K562 (cell line): Measurements from ENCODE around the gene DDAH2. TPM values are rescaled to one million over a fixed set of nuclear protein-coding genes. Genes with fewer than 3 reads are reported as not detected.

Experiments used
- ARID2 ChIP-seq: fragments of 450-650 bp; IDR thresholded peaks from 2 replicates; pipeline ENCODE4 v1.6.1; 2017; ENCODE audit warnings: antibody characterized with exemption, mild to moderate bottlenecking
- CC2D1A ChIP-seq: fragments of 450-650 bp; IDR thresholded peaks from 2 replicates; pipeline ENCODE4 v1.6.1; 2017; ENCODE audit warnings: mild to moderate bottlenecking
- PRMT5 ChIP-seq: sonication (generic); formaldehyde crosslinking; IDR thresholded peaks from 2 replicates; pipeline ENCODE4 v1.5.0; 2020; ENCODE audit warnings: missing genetic modification reagents
- PTBP1 ChIP-seq: fragments of 200-400 bp; formaldehyde crosslinking; IDR thresholded peaks from 2 replicates; pipeline ENCODE4 v1.6.1; 2017; ENCODE audit warnings: low read depth, low read length
- TRIM28 ChIP-seq: fragments of 450-650 bp; IDR thresholded peaks from 2 replicates; pipeline ENCODE4 v1.6.1; 2017
- polyA plus RNA-seq, 8 experiments: library from polyadenylated mRNA; depleted of rRNA in 4 of 8; stranded (reverse) in 5 of 8; unstranded in 3 of 8; fragments of >200 nt; fragmentation: Nextera tagmentation in 2 of 8; fragmentation: Illumina TruSeq in 1 of 8; extraction: Ambion mirVana in 2 of 8; extraction: Trizol in 1 of 8; gene quantifications; 2 replicates each; pipeline versions ENCODE4 v1.2.1 to v1.2.3, GENCODE V29; 2011 to 2014; ENCODE audit warnings: inconsistent platforms in 1 of 8, missing spikeins in 1 of 8
- total RNA-seq, 7 experiments: library from RNA; depleted of rRNA in 6 of 7; stranded (reverse); fragments of >200 nt in 6 of 7; fragmentation: Illumina TruSeq in 2 of 7; extraction: Trizol in 2 of 7; gene quantifications; 2 replicates each; pipeline versions ENCODE4 v1.2.1 to v1.2.3, GENCODE V29; 2011 to 2021; ENCODE audit warnings: low replicate concordance in 1 of 7
- TF ChIP-seq, protein P1 (sequence below), 2 experiments: fragments of 450-650 bp; formaldehyde crosslinking in 1 of 2; IDR thresholded peaks; 2 replicates each; pipeline versions ENCODE4 v1.4.0 to v1.6.1; 2014 to 2020; ENCODE audit warnings: mild to moderate bottlenecking in 2 of 2, borderline replicate concordance in 1 of 2, low read depth in 1 of 2
- TF ChIP-seq, protein P2 (sequence below), 2 experiments: fragments of 200-800 bp in 1 of 2; sonication (Bioruptor generic) in 1 of 2; sonication (generic) in 1 of 2; formaldehyde crosslinking in 1 of 2; IDR thresholded peaks in 1 of 2; conservative IDR thresholded peaks in 1 of 2; 2 replicates each; pipeline versions ENCODE4 v1.5.0 to v1.6.1; 2016 to 2020; ENCODE audit warnings: missing compliant biosample characterization in 1 of 2, missing genetic modification characterization in 1 of 2, missing genetic modification reagents in 1 of 2
- TF ChIP-seq, protein P3 (sequence below), 2 experiments: IDR thresholded peaks; 2 replicates each; pipeline ENCODE4 v1.6.1; 2012; ENCODE audit warnings: improper control_type of control experiment in 2 of 2, low read depth in 2 of 2, low read length in 2 of 2, borderline replicate concordance in 1 of 2
- TF ChIP-seq, protein P4 (sequence below): sonication (generic); formaldehyde crosslinking; IDR thresholded peaks from 2 replicates; pipeline ENCODE4 v1.8.0; 2022; ENCODE audit warnings: mild to moderate bottlenecking, missing genetic modification reagents

DDAH2 gene
- total and polyA plus RNA-seq, 9 of the 15 experiments (the other 6 are each of a cell fraction or from before 2014, with no cell fraction given), result 1.8 to 45.4 (median 21.4) TPM

DNA sequence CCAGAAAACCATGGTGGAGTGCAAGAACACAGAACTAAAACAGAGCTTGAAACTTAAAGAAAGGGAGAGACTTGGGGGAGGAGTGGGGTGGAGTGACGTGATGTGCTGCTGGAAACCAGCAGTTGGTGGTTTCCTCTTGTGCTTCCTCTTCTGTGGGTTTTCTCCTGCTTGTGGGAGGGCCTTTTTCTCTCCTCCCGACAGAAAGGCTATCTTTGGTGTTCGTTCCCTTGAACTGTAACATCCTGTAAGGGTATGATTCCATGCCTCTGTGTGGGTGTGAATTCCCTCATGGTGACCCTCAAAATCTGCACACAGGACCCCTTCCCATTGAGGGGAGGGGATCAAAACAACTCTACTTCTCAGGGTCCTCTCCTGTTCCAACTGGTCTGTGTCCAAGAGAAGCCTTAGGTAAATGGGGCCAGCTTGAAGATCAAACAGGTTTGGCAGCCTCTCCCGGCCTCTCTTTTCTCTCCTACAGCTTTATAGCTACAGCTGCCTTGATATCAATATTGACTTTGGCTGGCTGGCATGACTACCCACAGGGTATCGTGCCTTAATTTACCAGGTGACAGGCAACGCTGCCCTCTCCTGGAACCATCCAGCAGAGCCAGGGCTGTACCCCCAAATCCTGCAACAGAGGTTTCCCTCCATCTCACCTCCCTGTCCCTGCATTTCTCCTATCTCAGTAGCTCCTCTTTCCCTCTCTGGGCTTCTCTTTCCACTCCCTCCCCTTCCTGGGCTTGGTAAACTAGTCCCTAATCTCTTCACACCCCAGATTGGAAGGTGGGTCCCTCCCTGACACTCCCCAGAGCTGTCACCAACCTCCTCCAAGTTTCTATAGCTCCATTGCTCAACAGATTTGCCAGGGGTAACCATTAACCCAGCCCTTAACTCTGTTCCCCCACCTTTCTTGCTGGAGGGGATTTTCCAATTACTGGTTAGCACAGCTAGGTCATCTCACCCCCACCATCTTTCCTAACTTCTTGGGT lies 9.2 kb upstream of the DDAH2 start (continued):
- TF ChIP-seq, protein P1, sequence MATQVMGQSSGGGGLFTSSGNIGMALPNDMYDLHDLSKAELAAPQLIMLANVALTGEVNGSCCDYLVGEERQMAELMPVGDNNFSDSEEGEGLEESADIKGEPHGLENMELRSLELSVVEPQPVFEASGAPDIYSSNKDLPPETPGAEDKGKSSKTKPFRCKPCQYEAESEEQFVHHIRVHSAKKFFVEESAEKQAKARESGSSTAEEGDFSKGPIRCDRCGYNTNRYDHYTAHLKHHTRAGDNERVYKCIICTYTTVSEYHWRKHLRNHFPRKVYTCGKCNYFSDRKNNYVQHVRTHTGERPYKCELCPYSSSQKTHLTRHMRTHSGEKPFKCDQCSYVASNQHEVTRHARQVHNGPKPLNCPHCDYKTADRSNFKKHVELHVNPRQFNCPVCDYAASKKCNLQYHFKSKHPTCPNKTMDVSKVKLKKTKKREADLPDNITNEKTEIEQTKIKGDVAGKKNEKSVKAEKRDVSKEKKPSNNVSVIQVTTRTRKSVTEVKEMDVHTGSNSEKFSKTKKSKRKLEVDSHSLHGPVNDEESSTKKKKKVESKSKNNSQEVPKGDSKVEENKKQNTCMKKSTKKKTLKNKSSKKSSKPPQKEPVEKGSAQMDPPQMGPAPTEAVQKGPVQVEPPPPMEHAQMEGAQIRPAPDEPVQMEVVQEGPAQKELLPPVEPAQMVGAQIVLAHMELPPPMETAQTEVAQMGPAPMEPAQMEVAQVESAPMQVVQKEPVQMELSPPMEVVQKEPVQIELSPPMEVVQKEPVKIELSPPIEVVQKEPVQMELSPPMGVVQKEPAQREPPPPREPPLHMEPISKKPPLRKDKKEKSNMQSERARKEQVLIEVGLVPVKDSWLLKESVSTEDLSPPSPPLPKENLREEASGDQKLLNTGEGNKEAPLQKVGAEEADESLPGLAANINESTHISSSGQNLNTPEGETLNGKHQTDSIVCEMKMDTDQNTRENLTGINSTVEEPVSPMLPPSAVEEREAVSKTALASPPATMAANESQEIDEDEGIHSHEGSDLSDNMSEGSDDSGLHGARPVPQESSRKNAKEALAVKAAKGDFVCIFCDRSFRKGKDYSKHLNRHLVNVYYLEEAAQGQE (IDR thresholded peaks at IDR 0.05; ENCODE audit: borderline replicate concordance), result no peak
- TF ChIP-seq, protein P1 (CRISPR knock-in tag; IDR thresholded peaks at IDR 0.05; ENCODE audit: low read depth), result no peak; the same call in 1 of the 2 replicates
- TF ChIP-seq CC2D1A (peak; percentile 39; the same call in 1 of the 2 replicates), TRIM28 (no peak; the same call in 1 of the 2 replicates), PTBP1 (0 out of 2 replicates have a peak, but pooled peaks have one; percentile 58), ARID2 (no peak), PRMT5 (no peak)
- TF ChIP-seq, protein P2, sequence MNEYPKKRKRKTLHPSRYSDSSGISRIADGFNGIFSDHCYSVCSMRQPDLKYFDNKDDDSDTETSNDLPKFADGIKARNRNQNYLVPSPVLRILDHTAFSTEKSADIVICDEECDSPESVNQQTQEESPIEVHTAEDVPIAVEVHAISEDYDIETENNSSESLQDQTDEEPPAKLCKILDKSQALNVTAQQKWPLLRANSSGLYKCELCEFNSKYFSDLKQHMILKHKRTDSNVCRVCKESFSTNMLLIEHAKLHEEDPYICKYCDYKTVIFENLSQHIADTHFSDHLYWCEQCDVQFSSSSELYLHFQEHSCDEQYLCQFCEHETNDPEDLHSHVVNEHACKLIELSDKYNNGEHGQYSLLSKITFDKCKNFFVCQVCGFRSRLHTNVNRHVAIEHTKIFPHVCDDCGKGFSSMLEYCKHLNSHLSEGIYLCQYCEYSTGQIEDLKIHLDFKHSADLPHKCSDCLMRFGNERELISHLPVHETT (CRISPR knock-in tag; conservative IDR thresholded peaks at IDR 0.05 in 1 of 2, IDR thresholded peaks at IDR 0.05 in 1 of 2), result no peak
- TF ChIP-seq, protein P3, sequence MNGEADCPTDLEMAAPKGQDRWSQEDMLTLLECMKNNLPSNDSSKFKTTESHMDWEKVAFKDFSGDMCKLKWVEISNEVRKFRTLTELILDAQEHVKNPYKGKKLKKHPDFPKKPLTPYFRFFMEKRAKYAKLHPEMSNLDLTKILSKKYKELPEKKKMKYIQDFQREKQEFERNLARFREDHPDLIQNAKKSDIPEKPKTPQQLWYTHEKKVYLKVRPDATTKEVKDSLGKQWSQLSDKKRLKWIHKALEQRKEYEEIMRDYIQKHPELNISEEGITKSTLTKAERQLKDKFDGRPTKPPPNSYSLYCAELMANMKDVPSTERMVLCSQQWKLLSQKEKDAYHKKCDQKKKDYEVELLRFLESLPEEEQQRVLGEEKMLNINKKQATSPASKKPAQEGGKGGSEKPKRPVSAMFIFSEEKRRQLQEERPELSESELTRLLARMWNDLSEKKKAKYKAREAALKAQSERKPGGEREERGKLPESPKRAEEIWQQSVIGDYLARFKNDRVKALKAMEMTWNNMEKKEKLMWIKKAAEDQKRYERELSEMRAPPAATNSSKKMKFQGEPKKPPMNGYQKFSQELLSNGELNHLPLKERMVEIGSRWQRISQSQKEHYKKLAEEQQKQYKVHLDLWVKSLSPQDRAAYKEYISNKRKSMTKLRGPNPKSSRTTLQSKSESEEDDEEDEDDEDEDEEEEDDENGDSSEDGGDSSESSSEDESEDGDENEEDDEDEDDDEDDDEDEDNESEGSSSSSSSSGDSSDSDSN (IDR thresholded peaks at IDR 0.05; ENCODE audit: borderline replicate concordance in 1 of 2, low read depth in 2 of 2, low read length in 2 of 2), result peak in 1 of 2 experiments; percentile 70; a peak in 2 of 4 replicates
- TF ChIP-seq, protein P4, sequence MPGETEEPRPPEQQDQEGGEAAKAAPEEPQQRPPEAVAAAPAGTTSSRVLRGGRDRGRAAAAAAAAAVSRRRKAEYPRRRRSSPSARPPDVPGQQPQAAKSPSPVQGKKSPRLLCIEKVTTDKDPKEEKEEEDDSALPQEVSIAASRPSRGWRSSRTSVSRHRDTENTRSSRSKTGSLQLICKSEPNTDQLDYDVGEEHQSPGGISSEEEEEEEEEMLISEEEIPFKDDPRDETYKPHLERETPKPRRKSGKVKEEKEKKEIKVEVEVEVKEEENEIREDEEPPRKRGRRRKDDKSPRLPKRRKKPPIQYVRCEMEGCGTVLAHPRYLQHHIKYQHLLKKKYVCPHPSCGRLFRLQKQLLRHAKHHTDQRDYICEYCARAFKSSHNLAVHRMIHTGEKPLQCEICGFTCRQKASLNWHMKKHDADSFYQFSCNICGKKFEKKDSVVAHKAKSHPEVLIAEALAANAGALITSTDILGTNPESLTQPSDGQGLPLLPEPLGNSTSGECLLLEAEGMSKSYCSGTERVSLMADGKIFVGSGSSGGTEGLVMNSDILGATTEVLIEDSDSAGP (CRISPR knock-in tag), result peak; percentile 63; the same call in 1 of the 2 replicates
